SK-N-SH treated with all-trans-retinoic acid at 6 μM for 48 hours (cell line): ENCODE results near the gene CELF4.

Experiments
- ATAC-seq: fragments of 200-7000 bp; cut with Tn5 transposase; 3 replicates; pipeline ENCODE4 v1.9.1; 2020; ENCODE audit warnings: mild to moderate bottlenecking, moderate library complexity
- ARNTL ChIP-seq: fragments of 450-650 bp; formaldehyde crosslinking; IDR thresholded peaks from 2 replicates; pipeline ENCODE4 v1.5.0; 2020; ENCODE audit warnings: low read depth, mild to moderate bottlenecking, moderate library complexity, borderline replicate concordance
- BACH2 ChIP-seq: fragments of 250-450 bp; sonication (Bioruptor Pico); IDR thresholded peaks from 2 replicates; pipeline ENCODE4 v1.9.0; 2021; ENCODE audit warnings: mild to moderate bottlenecking, borderline replicate concordance
- CSDC2 ChIP-seq: fragments of 250-450 bp; sonication (Bioruptor Pico); IDR thresholded peaks from 2 replicates; pipeline ENCODE4 v1.5.0; 2020; ENCODE audit warnings: mild to moderate bottlenecking, moderate library complexity
- CSRNP3 ChIP-seq: fragments of 250-450 bp; sonication (Bioruptor Pico); IDR thresholded peaks from 2 replicates; pipeline ENCODE4 v1.5.1; 2021; ENCODE audit warnings: mild to moderate bottlenecking, moderate library complexity
- ESRRG ChIP-seq: fragments of 250-450 bp; sonication (Bioruptor Pico); IDR thresholded peaks from 2 replicates; pipeline ENCODE4 v1.6.1; 2021; ENCODE audit warnings: mild to moderate bottlenecking
- GLIS3 ChIP-seq: fragments of 250-450 bp; sonication (Bioruptor Pico); IDR thresholded peaks from 2 replicates; pipeline ENCODE4 v1.5.0; 2020; ENCODE audit warnings: mild to moderate bottlenecking, moderate library complexity
- ISL1 ChIP-seq: fragments of 250-450 bp; sonication (Bioruptor Pico); IDR thresholded peaks from 2 replicates; pipeline ENCODE4 v2.1.2; 2022; ENCODE audit warnings: mild to moderate bottlenecking, moderate library complexity
- OSR1 ChIP-seq: fragments of 250-450 bp; sonication (Bioruptor Pico); IDR thresholded peaks from 2 replicates; pipeline ENCODE4 v1.8.0; 2022; ENCODE audit warnings: moderate library complexity, mild to moderate bottlenecking, inconsistent platforms
- PATZ1 ChIP-seq: fragments of 250-450 bp; sonication (Bioruptor Pico); IDR thresholded peaks from 2 replicates; pipeline ENCODE4 v1.8.0; 2020; ENCODE audit warnings: mild to moderate bottlenecking, moderate library complexity, borderline replicate concordance
- PPARA ChIP-seq: fragments of 250-450 bp; sonication (Bioruptor Pico); IDR thresholded peaks from 2 replicates; pipeline ENCODE4 v1.5.0; 2020; ENCODE audit warnings: mild to moderate bottlenecking, borderline replicate concordance
- RARB ChIP-seq: fragments of 250-450 bp; sonication (Bioruptor Pico); IDR thresholded peaks from 2 replicates; pipeline ENCODE4 v1.8.0; 2021; ENCODE audit warnings: mild to moderate bottlenecking, moderate library complexity
- SNAI2 ChIP-seq: fragments of 250-450 bp; sonication (Bioruptor Pico); IDR thresholded peaks from 2 replicates; pipeline ENCODE4 v1.5.0; 2020; ENCODE audit warnings: mild to moderate bottlenecking, moderate library complexity
- TCF4 ChIP-seq: fragments of 250-450 bp; sonication (Bioruptor Pico); IDR thresholded peaks from 2 replicates; pipeline ENCODE4 v1.8.0; 2021; ENCODE audit warnings: mild to moderate bottlenecking, moderate library complexity, borderline replicate concordance
- TSHZ2 ChIP-seq: fragments of 250-450 bp; sonication (Bioruptor Pico); IDR thresholded peaks from 2 replicates; pipeline ENCODE4 v1.5.0; 2020; ENCODE audit warnings: mild to moderate bottlenecking, moderate library complexity
- ZC3H10 ChIP-seq: fragments of 250-450 bp; sonication (Bioruptor Pico); IDR thresholded peaks from 2 replicates; pipeline ENCODE4 v1.5.1; 2021; ENCODE audit warnings: mild to moderate bottlenecking, moderate library complexity
- ZFP3 ChIP-seq: fragments of 250-450 bp; sonication (Bioruptor Pico); IDR thresholded peaks from 2 replicates; pipeline ENCODE4 v1.5.0; 2020; ENCODE audit warnings: mild to moderate bottlenecking, moderate library complexity
- ZFP30 ChIP-seq: fragments of 450-650 bp; formaldehyde crosslinking; IDR thresholded peaks from 2 replicates; pipeline ENCODE4 v1.5.0; 2022; ENCODE audit warnings: mild to moderate bottlenecking, moderate library complexity
- ZNF565 ChIP-seq: fragments of 450-650 bp; formaldehyde crosslinking; conservative IDR thresholded peaks from 2 replicates; pipeline ENCODE4 v1.5.0; 2020; ENCODE audit warnings: low read depth, mild to moderate bottlenecking, moderate library complexity
- ZNF8 ChIP-seq: fragments of 450-650 bp; formaldehyde crosslinking; IDR thresholded peaks from 2 replicates; pipeline ENCODE4 v1.5.0; 2020; ENCODE audit warnings: mild to moderate bottlenecking, moderate library complexity

CELF4 gene

GRCh38 chr18:37502601-37503000, 63.0 kb downstream of the CELF4 start:
- ATAC-seq: no peak
- no peak for TF ChIP-seq ZFP30 (CRISPR knock-in tag)
- TF ChIP-seq ZNF565 (CRISPR knock-in tag): no peak
- TF ChIP-seq SNAI2 (CRISPR knock-in tag): no peak
- no peak for TF ChIP-seq ZFP3
- no peak for TF ChIP-seq ARNTL
- no peak for TF ChIP-seq ISL1 (CRISPR knock-in tag)
- no peak for TF ChIP-seq PPARA (CRISPR knock-in tag)
- no peak for TF ChIP-seq CSRNP3
- no peak for TF ChIP-seq ZNF8 (CRISPR knock-in tag)
- TF ChIP-seq ZC3H10 (CRISPR knock-in tag): no peak
- TF ChIP-seq BACH2 (CRISPR knock-in tag): no peak

- ATAC-seq: no peak
- no peak for TF ChIP-seq CSRNP3
- TF ChIP-seq ZNF565 (CRISPR knock-in tag): no peak
- no peak for TF ChIP-seq GLIS3 (CRISPR knock-in tag)
Observed at GRCh38 chr18:37502036-37502435, 63.6 kb downstream of the CELF4 start.

- no peak for ATAC-seq
- no peak for TF ChIP-seq SNAI2 (CRISPR knock-in tag)
- TF ChIP-seq GLIS3 (CRISPR knock-in tag): no peak
- no peak for TF ChIP-seq CSDC2 (CRISPR knock-in tag)
- TF ChIP-seq RARB (CRISPR knock-in tag): no peak
- no peak for TF ChIP-seq ISL1 (CRISPR knock-in tag)
- no peak for TF ChIP-seq TSHZ2 (CRISPR knock-in tag)
- TF ChIP-seq TCF4: no peak
- no peak for TF ChIP-seq BACH2 (CRISPR knock-in tag)
- TF ChIP-seq ESRRG: no peak
- TF ChIP-seq ZNF565 (CRISPR knock-in tag): no peak
- no peak for TF ChIP-seq CSRNP3
- TF ChIP-seq PPARA (CRISPR knock-in tag): no peak
Observed at GRCh38 chr18:37501136-37501535, 64.5 kb downstream of the CELF4 start.

- no peak for ATAC-seq
Observed at GRCh38 chr18:37499913-37500312, 65.7 kb downstream of the CELF4 start.

More at GRCh38 chr18:37499913-37500312, 65.7 kb downstream of the CELF4 start:
- TF ChIP-seq PATZ1 (CRISPR knock-in tag) (no peak), ESRRG (no peak), ZNF565 (CRISPR knock-in tag) (no peak), OSR1 (CRISPR knock-in tag) (no peak), SNAI2 (CRISPR knock-in tag) (no peak), ZC3H10 (CRISPR knock-in tag) (no peak)
- TF ChIP-seq, all 23 proteins: peak for 0
